Measurements from ENCODE around the gene ACADVL.
"Not testable (repeated sequence)": the region's sequence is repeated elsewhere in the genome, so short reads cannot be mapped to it uniquely, and the experiment has no call there.

Gene ACADVL

GRCh38 chr17:7219812-7220592 lies at the start of gene ACADVL, which contains the start of gene DLG4:
TSS of gene ACADVL (plus strand) at chr17:7219938. CDS start at chr17:7219985, 47 bp downstream.
TSS of gene DLG4 (minus strand) at chr17:7219836.
- DNase-seq: peak; percentile 41 to 66

- DNase-seq: not testable (repeated sequence)
These were observed 47.1 kb upstream of the ACADVL start for GRCh38 chr17:7172522-7173191.

GRCh38 chr17:7173687-7174602 lies 45.8 kb upstream of the ACADVL start:
- no peak for DNase-seq

- DNase-seq: no peak
These were observed 45.0 kb upstream of the ACADVL start for GRCh38 chr17:7174603-7175326.

- DNase-seq: no peak
These were observed 44.4 kb upstream of the ACADVL start for GRCh38 chr17:7175330-7175733.

- no peak for DNase-seq
These were observed 43.5 kb upstream of the ACADVL start for GRCh38 chr17:7176107-7176840.

GRCh38 chr17:7176841-7177190 lies 42.9 kb upstream of the ACADVL start:
- DNase-seq: no peak

- peak in 1 of 2 experiments; percentile 42 for DNase-seq
These were observed 42.4 kb upstream of the ACADVL start for GRCh38 chr17:7177191-7177953.

- DNase-seq: no peak
These were observed 41.7 kb upstream of the ACADVL start for GRCh38 chr17:7177954-7178477.

- no peak for DNase-seq
These were observed 40.8 kb upstream of the ACADVL start for GRCh38 chr17:7178973-7179316.

- no peak for DNase-seq
These were observed 40.2 kb upstream of the ACADVL start, which contains the start of gene ASGR1 for GRCh38 chr17:7179317-7180254. TSS of gene ASGR1 (minus strand) at chr17:7179370. CDS start at chr17:7178563, 807 bp downstream.

- DNase-seq: not testable (repeated sequence)
These were observed 37.6 kb upstream of the ACADVL start for GRCh38 chr17:7182101-7182500.

GRCh38 chr17:7183433-7184090 lies 36.2 kb upstream of the ACADVL start:
- DNase-seq: no peak

GRCh38 chr17:7184091-7184488 lies 35.6 kb upstream of the ACADVL start:
- DNase-seq: no peak

- no peak for DNase-seq
These were observed 35.1 kb upstream of the ACADVL start for GRCh38 chr17:7184647-7185046.

GRCh38 chr17:7186241-7186640 lies 33.5 kb upstream of the ACADVL start:
- no peak for DNase-seq

GRCh38 chr17:7190276-7190917 lies 29.3 kb upstream of the ACADVL start:
- no peak for DNase-seq

GRCh38 chr17:7191069-7191468 lies 28.7 kb upstream of the ACADVL start:
- no peak for DNase-seq
